HK-2 (cell line): ENCODE measurements around the gene FBXL22.
"Not testable (repeated sequence)": the region's sequence is repeated elsewhere in the genome, so short reads cannot be mapped to it uniquely, and the experiment has no call there.

Experiments
- DNase-seq: peaks from one replicate; pipeline ENCODE4 v3.0.0-alpha.2; 2018; ENCODE audit not compliant: unreplicated experiment

FBXL22 gene

DNA sequence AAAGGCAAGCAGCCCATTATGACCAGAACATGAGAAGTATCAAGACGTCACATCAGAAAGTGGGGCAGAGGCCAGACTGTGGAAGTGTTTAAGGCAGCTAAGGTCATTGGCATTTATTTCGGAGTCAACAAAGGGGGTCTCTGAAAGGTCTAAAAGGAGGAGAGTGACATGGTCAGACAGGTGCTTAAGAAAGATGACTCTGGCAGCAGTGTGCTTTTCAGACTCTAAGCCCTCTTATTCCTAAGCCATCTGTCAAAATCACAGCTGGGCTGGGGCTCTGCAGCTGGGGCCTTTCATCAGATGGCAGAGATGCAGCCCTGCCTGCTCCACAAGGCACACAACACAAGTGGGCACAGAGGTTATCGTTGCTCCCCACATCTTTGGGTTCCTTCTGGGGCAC, 14.0 kb downstream of the FBXL22 start:
- DNase-seq, result no peak

DNA sequence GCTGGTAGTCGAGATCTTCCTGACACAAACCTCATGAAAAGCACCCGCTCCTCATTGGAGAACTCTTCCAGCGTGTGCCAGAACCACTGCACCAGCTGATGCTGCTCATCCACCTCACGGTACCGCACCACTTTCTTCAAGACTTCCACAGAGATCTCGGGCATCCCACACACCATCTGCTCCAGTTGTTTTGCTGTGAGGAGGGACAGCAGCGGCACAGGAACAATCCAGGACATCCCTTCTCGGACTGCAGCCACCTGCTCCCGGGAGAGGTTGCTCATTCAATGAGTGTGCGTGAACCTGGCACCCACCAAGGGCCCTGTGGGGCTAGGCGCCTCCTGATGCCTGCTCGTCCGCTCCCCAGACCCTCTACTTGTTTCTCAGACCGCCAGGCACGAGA, 15.1 kb downstream of the FBXL22 start:
- no peak for DNase-seq

DNA sequence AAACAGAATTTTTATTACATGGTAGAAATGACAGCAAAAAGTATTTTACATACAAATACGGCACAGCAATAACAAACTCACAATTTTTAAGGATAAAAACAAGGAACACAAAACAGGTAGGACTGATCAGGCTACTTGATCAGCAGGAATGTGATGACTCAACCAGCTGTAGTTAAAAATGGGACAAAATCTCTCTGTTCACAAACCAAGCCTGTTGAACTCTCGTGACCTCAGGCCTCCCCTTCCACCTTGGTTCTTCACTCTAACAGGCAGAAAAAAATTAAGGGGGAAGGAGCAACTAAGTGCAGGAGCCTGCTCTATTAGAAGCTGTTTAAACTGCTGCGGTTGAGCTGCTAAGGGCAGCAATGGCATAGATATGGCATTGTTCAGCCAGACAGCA, 18.7 kb downstream of the FBXL22 start:
- DNase-seq, result no peak

DNA sequence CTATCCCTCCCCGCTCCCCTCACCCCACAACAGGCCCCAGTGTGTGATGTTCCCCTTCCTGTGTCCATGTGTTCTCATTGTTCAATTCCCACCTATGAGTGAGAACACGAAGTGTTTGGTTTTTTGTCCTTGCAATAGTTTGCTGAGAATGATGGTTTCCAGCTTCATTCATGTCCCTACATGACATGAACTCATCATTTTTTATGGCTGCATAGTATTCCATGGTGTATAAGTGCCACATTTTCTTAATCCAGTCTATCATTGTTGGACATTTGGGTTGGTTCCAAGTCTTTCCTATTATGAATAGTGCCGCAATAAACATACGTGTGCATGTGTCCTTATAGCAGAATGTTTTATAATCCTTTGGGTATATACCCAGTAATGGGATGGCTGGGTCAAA, 20.0 kb downstream of the FBXL22 start:
- DNase-seq, result not testable (repeated sequence)

DNA sequence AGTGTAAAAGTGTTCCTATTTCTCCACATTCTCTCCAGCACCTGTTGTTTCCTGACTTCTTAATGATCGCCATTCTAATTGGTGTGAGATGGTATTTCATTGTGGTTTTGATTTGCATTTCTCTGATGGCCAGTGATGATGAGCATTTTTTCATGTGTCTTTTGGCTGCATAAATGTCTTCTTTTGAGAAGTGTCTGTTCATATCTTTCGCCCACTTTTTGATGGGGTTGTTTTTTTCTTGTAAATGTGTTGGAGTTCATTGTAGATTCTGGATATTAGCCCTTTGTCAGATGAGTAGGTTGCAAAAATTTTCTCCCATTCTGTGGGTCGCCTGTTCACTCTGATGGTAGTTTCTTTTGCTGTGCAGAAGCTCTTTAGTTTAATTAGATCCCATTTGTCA, 20.4 kb downstream of the FBXL22 start:
- DNase-seq, result not testable (repeated sequence)

DNA sequence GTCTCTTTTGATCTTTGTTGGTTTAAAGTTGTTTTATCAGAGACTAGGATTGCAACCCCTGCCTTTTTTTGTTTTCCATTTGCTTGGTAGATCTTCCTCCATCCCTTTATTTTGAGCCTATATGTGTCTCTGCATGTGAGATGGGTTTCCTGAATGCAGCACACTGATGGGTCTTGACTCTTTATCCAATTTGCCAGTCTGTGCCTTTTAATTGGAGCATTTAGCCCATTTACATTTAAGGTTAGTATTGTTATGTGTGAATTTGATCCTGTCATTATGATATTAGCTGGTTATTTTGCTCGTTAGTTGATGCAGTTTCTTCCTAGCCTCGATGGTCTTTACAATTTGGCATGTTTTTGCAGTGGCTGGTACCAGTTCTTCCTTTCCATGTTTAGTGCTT, 23.6 kb downstream of the FBXL22 start:
- DNase-seq, result not testable (repeated sequence)

DNA sequence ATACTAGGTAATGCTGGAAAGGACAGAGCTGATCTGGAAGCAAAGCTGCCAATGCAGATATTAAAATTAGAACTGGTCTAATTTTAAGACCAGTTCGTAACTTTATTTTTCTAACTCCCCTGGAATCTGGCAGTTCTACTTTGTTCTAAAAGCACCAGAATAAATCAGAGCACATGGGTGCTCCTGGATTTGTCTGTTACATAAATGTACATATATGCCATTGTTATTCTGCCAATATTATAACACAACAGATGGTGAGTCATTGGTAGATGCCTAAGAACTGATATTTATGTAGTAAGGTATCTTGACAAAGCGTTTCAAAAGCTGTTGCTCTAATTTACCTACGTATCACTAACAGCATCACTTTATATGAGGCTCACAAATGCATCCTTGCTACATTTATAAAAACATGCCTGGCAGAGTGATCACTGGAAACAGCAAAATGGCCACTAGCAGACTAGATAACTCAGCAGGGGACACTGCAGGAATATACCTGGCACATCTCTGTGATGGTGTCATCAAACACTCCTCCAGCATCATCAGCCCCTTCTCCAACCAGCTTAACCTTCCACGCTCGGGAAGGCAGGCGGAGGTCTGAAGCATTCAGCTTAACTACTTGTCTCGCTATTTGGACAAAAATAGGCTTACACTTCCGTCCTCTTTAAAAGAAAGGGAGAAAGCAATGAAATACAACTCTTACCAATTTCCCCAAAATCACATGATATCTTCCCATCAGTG, 26.2 kb downstream of the FBXL22 start:
- no peak for DNase-seq

DNA sequence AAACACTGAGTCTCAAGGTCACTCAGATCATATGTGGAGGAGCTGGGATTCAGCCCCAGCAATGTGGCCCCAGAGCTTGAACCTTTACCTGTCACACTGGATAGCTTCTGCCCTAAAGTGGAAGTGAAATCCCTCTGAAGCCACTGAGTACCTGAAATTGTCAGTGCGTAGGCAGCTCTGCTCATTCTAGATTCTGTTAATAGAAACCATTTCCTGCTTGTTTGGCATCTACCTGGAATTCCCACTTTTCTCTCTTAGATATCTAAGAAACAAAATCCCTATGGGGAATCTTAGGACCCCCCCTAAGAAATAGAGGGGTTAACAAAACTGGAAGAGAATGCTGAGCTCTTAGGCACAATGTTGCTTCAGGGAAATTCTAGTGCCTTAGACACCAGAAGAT, 29.8 kb downstream of the FBXL22 start:
- no peak for DNase-seq

DNA sequence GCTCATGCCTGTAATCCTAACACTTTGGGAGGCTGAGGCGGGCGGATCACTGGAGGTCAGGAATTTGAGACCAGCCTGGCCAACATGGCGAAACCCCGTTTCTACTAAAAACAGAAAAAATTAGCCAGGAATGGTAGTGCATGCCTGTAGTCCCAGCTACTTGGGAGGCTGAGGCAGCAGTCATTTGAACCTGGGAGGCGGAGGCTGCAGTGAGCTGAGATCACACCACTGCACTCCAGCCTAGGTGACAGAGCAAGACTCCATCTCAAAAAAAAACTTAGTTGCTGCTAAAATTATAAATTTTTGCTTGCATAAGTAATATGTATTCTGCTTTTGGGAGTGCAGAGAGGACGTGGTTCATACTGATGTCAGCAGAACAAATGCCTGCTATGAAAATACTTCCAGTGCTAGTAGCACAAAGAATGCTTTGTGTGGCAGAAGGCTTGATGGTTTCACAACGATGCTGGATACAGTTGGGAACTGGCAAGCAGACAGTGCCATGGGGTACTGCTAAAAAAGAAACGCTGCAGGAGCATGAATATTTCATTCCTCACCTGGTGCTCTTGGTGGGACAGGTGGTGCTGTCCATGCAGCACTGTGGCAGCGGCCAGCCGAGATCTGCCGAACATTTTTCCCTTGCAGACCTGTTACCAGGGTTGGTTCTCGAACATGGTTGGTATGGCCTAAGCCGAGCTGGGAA, 31.1 kb downstream of the FBXL22 start:
- no peak for DNase-seq

DNA sequence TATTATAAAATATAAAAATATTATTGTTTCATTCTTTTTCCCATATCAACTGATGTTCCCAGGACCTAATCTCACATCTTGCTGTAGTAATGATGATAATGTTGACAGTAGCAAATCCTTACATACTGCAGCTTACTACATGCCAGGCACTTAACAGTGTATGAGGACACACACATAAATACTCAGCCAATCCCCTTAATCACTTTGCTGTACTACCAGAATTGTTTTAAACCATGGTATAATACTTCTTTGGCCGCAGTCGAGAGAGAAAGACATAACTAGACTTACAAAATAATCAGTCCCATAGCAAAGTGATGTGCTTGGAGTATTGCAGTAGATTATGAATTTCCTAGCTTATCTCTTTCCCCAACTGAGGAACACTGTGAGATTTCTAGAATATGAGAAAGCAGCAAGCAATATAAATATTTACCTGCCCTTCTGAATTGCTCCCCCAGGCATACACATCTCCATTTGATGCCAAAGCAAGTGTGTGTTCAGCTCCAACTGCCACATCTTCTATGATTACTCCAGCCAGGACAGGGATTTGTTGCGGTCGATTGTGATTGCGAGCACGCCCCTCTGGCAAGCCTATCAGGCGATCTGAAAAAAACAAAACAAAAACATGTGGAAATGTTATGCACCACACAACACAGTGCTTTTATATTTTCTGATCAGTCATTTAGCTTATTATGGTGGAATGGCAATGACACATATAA, 33.0 kb downstream of the FBXL22 start:
- DNase-seq, result no peak

DNA sequence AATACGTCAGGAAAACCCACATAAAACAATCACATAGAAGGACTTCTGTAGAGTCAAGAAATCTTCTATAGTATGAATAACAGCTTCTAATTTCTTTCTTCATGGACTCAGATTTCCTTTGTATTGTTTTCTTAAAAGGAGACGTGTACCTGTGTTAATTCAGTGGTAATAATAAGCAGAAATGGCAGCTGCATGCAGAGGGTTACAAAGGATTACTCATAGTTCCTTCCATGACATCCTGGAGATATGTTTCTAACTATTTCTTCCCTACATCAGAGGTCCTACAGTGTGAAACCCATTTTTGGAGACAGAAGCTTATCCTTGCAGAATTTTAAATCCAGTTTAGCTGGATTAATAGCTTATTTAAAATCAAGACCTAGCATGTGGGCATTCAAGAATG, 36.1 kb downstream of the FBXL22 start:
- no peak for DNase-seq

DNA sequence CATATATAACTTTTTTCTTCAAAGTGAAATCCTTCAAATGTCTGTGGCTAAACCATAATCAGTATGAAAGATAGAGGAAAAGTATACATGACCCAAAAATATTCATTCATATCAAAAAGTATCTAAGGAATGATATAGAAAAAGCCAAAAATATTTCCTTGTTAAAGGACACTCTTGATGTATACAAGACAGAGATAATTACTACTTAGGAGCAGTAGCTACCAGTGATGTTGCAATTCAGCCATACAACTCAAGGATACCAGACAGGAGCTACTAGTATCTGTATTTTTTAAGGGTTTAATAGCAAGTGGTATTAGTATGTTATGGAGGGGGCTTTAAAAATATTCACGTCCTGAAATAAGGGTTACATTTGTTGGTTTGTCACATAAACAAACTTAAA, 37.0 kb downstream of the FBXL22 start:
- no peak for DNase-seq

DNA sequence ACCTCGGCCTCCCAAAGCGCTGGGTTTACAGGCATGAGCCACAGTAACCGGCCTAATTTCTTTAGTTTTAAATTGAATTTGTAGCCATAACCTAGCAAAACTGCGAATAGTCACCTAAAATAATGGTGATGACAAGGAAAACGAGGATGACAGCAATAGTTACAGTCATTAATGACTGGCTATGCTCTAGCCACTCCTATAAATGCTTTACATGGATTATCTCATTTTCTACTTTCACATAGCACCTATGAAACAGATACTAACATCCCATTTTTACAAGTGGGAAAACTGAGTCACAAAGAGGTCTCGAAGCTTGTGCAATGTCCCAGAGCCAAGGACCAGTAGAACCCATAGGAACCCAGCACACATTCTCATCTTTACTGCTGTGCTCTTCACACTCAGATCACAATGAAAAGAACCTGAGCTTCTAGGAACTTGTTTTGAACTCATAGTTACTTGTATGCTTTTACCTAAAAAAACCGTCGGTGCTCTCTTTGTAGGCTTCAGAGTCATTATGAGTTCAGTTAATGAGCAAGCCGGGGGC, 39.4 kb downstream of the FBXL22 start:
- DNase-seq, result no peak

DNA sequence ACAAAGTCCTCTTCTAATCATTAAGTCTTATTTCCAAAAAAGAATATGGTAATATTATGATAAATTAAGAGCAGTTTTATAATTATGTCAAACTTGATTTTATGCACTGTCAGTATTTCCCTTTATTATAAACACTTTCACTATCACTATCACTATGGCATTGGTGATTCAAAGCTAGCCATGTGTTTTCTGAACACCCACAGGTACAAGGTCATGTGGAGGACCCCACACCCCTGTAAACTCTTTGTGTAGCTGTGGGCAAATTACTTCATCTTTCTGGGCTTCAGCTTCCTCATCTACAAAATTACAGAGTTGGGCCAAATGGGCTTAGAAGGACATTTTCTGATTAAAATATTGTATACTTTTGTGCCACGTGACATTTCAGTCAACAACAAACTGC, 41.7 kb downstream of the FBXL22 start:
- no peak for DNase-seq

DNA sequence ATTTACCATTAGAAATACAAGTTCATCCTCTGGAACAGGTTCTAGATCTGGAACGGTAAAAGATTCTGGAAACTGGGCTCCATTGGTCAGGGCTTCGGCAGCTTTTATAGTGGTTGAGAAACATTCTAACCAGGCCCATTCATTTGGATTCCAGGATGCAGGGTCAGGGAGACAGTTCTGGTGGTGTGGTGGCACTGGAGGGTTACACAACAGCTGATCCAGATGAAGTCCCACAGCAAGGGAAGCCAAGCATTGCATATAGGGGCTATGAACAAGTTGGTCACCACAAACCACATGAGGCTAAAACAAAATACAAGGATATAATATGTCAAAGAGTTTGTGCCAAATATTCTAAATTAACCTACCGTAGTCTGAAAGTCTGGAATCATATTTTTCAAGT, 43.0 kb downstream of the FBXL22 start:
- no peak for DNase-seq
